IPS-18a (cell line): ENCODE results near the gene TSPAN3.

Experiments
- H3K27ac ChIP-seq: one replicate; pipeline ENCODE4 v1.5.1; 2013; ENCODE audit warnings: low read length
- H3K27me3 ChIP-seq: one replicate; pipeline ENCODE4 v1.6.1; 2013; ENCODE audit warnings: mild to moderate bottlenecking, low read length; ENCODE audit not compliant: control insufficient read depth, insufficient read depth
- H3K36me3 ChIP-seq: one replicate; pipeline ENCODE4 v1.6.1; 2013; ENCODE audit warnings: low read depth, low read length; ENCODE audit not compliant: control insufficient read depth
- H3K4me1 ChIP-seq: one replicate; pipeline ENCODE4 v1.6.1; 2013; ENCODE audit warnings: low read depth, low read length; ENCODE audit not compliant: control insufficient read depth
- H3K4me3 ChIP-seq: one replicate; pipeline ENCODE4 v1.5.1; 2013; ENCODE audit warnings: low read length
- H3K9ac ChIP-seq: one replicate; pipeline ENCODE4 v1.6.1; 2013; ENCODE audit warnings: mild to moderate bottlenecking, low read length, moderate library complexity
- H3K9me3 ChIP-seq: one replicate; pipeline ENCODE4 v1.6.1; 2013; ENCODE audit warnings: low read depth, low read length; ENCODE audit not compliant: control insufficient read depth

TSPAN3 gene

GRCh38 chr15:77002954-77003912 lies 67.7 kb downstream of the TSPAN3 start:
- H3K27ac ChIP-seq = no peak overlapping the region
- no peaks in the 10 kb centered on the region for H3K36me3 ChIP-seq
- no peaks in the 10 kb centered on the region for H3K4me1 ChIP-seq
- no peaks in the 10 kb centered on the region for H3K27me3 ChIP-seq
- H3K9me3 ChIP-seq = no peaks in the 10 kb centered on the region
- H3K9ac ChIP-seq = no peak overlapping the region
- H3K4me3 ChIP-seq = no peak overlapping the region

GRCh38 chr15:77002436-77002835 lies 68.5 kb downstream of the TSPAN3 start:
- Histone ChIP-seq H3K4me3 (no peak overlapping the region), H3K4me1 (no peaks in the 10 kb centered on the region), H3K27me3 (no peaks in the 10 kb centered on the region), H3K9ac (no peak overlapping the region), H3K36me3 (no peaks in the 10 kb centered on the region), H3K27ac (no peak overlapping the region), H3K9me3 (no peaks in the 10 kb centered on the region)

- Histone ChIP-seq H3K36me3 (no peaks in the 10 kb centered on the region), H3K27ac (no peak overlapping the region), H3K27me3 (no peaks in the 10 kb centered on the region), H3K4me3 (no peak overlapping the region), H3K9me3 (no peaks in the 10 kb centered on the region), H3K4me1 (no peaks in the 10 kb centered on the region), H3K9ac (no peak overlapping the region)
Measured at GRCh38 chr15:77001966-77002365, 68.9 kb downstream of the TSPAN3 start.

GRCh38 chr15:77001351-77001750 lies 69.6 kb downstream of the TSPAN3 start:
- no peak overlapping the region for H3K27ac ChIP-seq
- H3K27me3 ChIP-seq = no peaks in the 10 kb centered on the region
- no peaks in the 10 kb centered on the region for H3K4me1 ChIP-seq
- H3K9ac ChIP-seq = no peak overlapping the region
- H3K36me3 ChIP-seq = no peaks in the 10 kb centered on the region
- no peaks in the 10 kb centered on the region for H3K9me3 ChIP-seq
- H3K4me3 ChIP-seq = no peak overlapping the region

GRCh38 chr15:76999996-77000395 lies 70.9 kb downstream of the TSPAN3 start:
- Histone ChIP-seq H3K27ac (no peak overlapping the region), H3K9me3 (no peaks in the 10 kb centered on the region), H3K4me3 (no peak overlapping the region), H3K27me3 (no peaks in the 10 kb centered on the region), H3K4me1 (no peaks in the 10 kb centered on the region), H3K9ac (no peak overlapping the region), H3K36me3 (no peaks in the 10 kb centered on the region)

GRCh38 chr15:76998663-76999285 lies 72.1 kb downstream of the TSPAN3 start:
- no peak overlapping the region for H3K27ac ChIP-seq
- no peak overlapping the region for H3K9ac ChIP-seq
- H3K4me1 ChIP-seq = no peaks in the 10 kb centered on the region
- no peak overlapping the region for H3K4me3 ChIP-seq
- H3K9me3 ChIP-seq = no peaks in the 10 kb centered on the region
- no peaks in the 10 kb centered on the region for H3K27me3 ChIP-seq
- H3K36me3 ChIP-seq = no peaks in the 10 kb centered on the region

GRCh38 chr15:76996526-76997401 lies 74.1 kb downstream of the TSPAN3 start:
- H3K4me3 ChIP-seq = no peak overlapping the region
- no peaks in the 10 kb centered on the region for H3K4me1 ChIP-seq
- no peak overlapping the region for H3K9ac ChIP-seq
- no peaks in the 10 kb centered on the region for H3K9me3 ChIP-seq
- H3K36me3 ChIP-seq = no peaks in the 10 kb centered on the region
- no peaks in the 10 kb centered on the region for H3K27me3 ChIP-seq
- no peak overlapping the region for H3K27ac ChIP-seq

- H3K27ac ChIP-seq = no peak overlapping the region
- no peaks in the 10 kb centered on the region for H3K9me3 ChIP-seq
- no peak overlapping the region for H3K4me3 ChIP-seq
- H3K4me1 ChIP-seq = no peaks in the 10 kb centered on the region
- no peak overlapping the region for H3K9ac ChIP-seq
- H3K27me3 ChIP-seq = no peaks in the 10 kb centered on the region
- H3K36me3 ChIP-seq = no peaks in the 10 kb centered on the region
Measured at GRCh38 chr15:76996076-76996525, 74.8 kb downstream of the TSPAN3 start.

GRCh38 chr15:76994971-76995945 lies 75.7 kb downstream of the TSPAN3 start, which contains the start of gene PSTPIP1:
TSS of gene PSTPIP1 (plus strand) at chr15:76995126. CDS start at chr15:76995574, 448 bp downstream.
- no peaks in the 10 kb centered on the region for H3K9me3 ChIP-seq
- H3K4me3 ChIP-seq = no peak within 1 kb of the TSS
- no peak within 1 kb of the TSS for H3K27ac ChIP-seq
- H3K27me3 ChIP-seq = no peaks in the 10 kb centered on the region
- no peaks in the 10 kb centered on the region for H3K4me1 ChIP-seq
- no peaks in the 10 kb centered on the region for H3K36me3 ChIP-seq
- no peak within 1 kb of the TSS for H3K9ac ChIP-seq

- no peak overlapping the region for H3K9ac ChIP-seq
- H3K4me1 ChIP-seq = no peaks in the 10 kb centered on the region
- H3K27me3 ChIP-seq = no peaks in the 10 kb centered on the region
- no peaks in the 10 kb centered on the region for H3K36me3 ChIP-seq
- H3K4me3 ChIP-seq = no peak overlapping the region
- no peaks in the 10 kb centered on the region for H3K9me3 ChIP-seq
- no peak overlapping the region for H3K27ac ChIP-seq
Measured at GRCh38 chr15:76994496-76994895, 76.4 kb downstream of the TSPAN3 start.
